Heart left ventricle (tissue), 13 donors: ENCODE results near the gene ELMOD3.

Source experiments
- POLR2A ChIP-seq, 2 donors: fragments of 450-650 bp; IDR thresholded peaks; one replicate each; pipeline ENCODE4 v1.6.1; 2017; ENCODE audit warnings: antibody characterized with exemption in 2 of 2, mild to moderate bottlenecking in 2 of 2, moderate library complexity in 2 of 2
- TF ChIP-seq, protein P1 (sequence below), 12 donors: fragments of 200-600 bp; sonication (generic) in 4 of 12; IDR thresholded peaks; one replicate each; pipeline versions ENCODE4 v1.5.0 to v1.8.0; 2018 to 2022; ENCODE audit warnings: antibody characterized with exemption in 12 of 12, mild to moderate bottlenecking in 5 of 12
- donor health status: ischemic (EF 13 %, LVEDD 7.1; RV severe dilation, severe dysfunction).
- donor health status: DM: no; HTN: yes; CAD: no.
- donor health status: DM: no; HTN: no; CAD: no.
- donor health status: ischemic (EF 25% LVEDD 6.9; RV normal size, moderate dysfunction).
- donor health status: ischemic (EF 25% LVEDD 5.7; RV mildly dilated, moderate dysfunction).
- donor health status: ischemic (EF 35%, LVEDD 5.7; RV mildly dilated, moderate dysfunction).
- donor health status: nonischemic (EF 11% LVEDD 7.7; RV severe dilation, severe dysfunction).
- donor health status: DM: yes; HTN: yes; CAD: no.
- donor health status: PGD.
- donor health status: ischemic (EF 29% LVEDD 5.4; RV normal size, mild dysfunction).
- donor health status: nonischemic (EF 23%, LVEDD 6.1; RV moderate dilation, normal function).

DNA sequence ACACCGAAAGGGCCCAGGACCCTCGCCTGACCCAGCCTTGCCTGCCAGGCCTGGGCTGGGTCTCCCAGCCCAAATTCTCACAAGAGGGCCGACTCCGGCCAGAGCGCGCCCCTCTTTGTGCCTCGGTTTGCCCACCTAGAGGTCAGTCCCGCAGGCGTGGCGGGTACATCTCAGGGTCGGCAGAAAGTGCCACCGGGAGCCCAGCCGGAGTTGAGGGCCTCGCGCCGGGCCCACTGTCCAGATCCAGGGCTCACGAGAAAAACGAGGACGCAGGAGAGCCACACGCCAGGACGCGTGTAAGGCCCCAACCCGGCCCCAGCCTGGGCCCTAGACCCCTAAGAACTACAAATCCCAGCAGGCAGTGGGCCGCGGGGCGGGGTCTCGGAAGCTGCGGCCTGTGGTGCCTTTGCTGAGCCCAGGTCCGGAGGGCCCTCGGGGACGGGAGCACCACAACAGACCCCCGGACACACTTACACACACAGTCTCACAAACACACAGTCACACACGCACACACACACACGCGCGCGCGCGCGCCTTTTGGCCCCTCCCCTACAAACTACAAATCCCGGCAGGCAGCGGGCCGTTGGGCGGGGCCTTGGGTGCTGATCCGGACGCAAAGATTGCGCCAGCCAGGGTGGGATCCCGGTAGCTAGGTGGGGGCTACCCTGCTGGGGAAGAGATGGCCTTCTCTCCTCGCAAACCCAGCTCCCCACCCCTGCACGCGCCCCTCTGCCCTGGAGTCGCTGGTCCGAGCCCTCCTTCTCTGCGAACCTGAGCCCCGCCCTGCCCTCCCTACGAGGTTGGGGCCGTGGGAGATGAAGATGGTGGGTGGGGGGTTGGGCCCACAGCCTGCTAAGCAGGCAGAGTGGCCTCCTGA lies 63.8 kb downstream of the ELMOD3 start, which contains the start of gene SH2D6:
- TF ChIP-seq, protein P1, sequence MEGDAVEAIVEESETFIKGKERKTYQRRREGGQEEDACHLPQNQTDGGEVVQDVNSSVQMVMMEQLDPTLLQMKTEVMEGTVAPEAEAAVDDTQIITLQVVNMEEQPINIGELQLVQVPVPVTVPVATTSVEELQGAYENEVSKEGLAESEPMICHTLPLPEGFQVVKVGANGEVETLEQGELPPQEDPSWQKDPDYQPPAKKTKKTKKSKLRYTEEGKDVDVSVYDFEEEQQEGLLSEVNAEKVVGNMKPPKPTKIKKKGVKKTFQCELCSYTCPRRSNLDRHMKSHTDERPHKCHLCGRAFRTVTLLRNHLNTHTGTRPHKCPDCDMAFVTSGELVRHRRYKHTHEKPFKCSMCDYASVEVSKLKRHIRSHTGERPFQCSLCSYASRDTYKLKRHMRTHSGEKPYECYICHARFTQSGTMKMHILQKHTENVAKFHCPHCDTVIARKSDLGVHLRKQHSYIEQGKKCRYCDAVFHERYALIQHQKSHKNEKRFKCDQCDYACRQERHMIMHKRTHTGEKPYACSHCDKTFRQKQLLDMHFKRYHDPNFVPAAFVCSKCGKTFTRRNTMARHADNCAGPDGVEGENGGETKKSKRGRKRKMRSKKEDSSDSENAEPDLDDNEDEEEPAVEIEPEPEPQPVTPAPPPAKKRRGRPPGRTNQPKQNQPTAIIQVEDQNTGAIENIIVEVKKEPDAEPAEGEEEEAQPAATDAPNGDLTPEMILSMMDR (IDR thresholded peaks at IDR 0.05) = no peak
- TF ChIP-seq POLR2A (IDR thresholded peaks at IDR 0.05) = peak in 1 of 2 donors; percentile 71
